HUES48 (cell line): Measurements from ENCODE around the gene LRRC45.

Experiments
- H3K27ac ChIP-seq: one replicate; pipeline ENCODE4 v1.7.0; 2013; ENCODE audit warnings: low read depth, low read length, inconsistent platforms
- H3K27me3 ChIP-seq: 2 replicates; pipeline ENCODE4 v1.6.1; 2013; ENCODE audit warnings: mild to moderate bottlenecking, low read length; ENCODE audit not compliant: control insufficient read depth, insufficient read depth
- H3K36me3 ChIP-seq: 2 replicates; pipeline ENCODE4 v1.6.1; 2013; ENCODE audit warnings: low read length; ENCODE audit not compliant: control insufficient read depth, insufficient read depth
- H3K4me1 ChIP-seq: 2 replicates; pipeline ENCODE4 v1.6.1; 2013; ENCODE audit warnings: mild to moderate bottlenecking, low read length; ENCODE audit not compliant: control insufficient read depth, insufficient read depth
- H3K4me3 ChIP-seq: 2 replicates; pipeline ENCODE4 v1.5.1; 2013; ENCODE audit warnings: mild to moderate bottlenecking, low read depth, low read length
- H3K9ac ChIP-seq: 2 replicates; pipeline ENCODE4 v1.6.1; 2013; ENCODE audit warnings: mild to moderate bottlenecking, low read depth, low read length, moderate library complexity
- H3K9me3 ChIP-seq: 2 replicates; pipeline ENCODE4 v1.6.1; 2013; ENCODE audit warnings: low read length; ENCODE audit not compliant: control insufficient read depth, insufficient read depth

The LRRC45 gene

GRCh38 chr17:81995463-81996231 lies 27.5 kb upstream of the LRRC45 start:
- Histone ChIP-seq H3K36me3 (peaks cover 4% of the 10 kb centered on the region; the same call in 1 of the 2 replicates), H3K4me3 (no peak overlapping the region), H3K9me3 (no peaks in the 10 kb centered on the region), H3K9ac (no peak overlapping the region), H3K27ac (no peak overlapping the region), H3K27me3 (no peaks in the 10 kb centered on the region), H3K4me1 (peaks cover 16% of the 10 kb centered on the region)

- Histone ChIP-seq H3K36me3 (peaks cover 4% of the 10 kb centered on the region; the same call in 1 of the 2 replicates), H3K27ac (no peak overlapping the region)
Measured at GRCh38 chr17:81996232-81996756, 26.8 kb upstream of the LRRC45 start.

GRCh38 chr17:81996757-81997441 lies 26.2 kb upstream of the LRRC45 start:
- no peaks in the 10 kb centered on the region for H3K9me3 ChIP-seq
- no peak overlapping the region for H3K27ac ChIP-seq
- no peaks in the 10 kb centered on the region for H3K27me3 ChIP-seq
- peaks cover 4% of the 10 kb centered on the region; the same call in 1 of the 2 replicates for H3K36me3 ChIP-seq
- no peak overlapping the region for H3K9ac ChIP-seq
- no peak overlapping the region for H3K4me3 ChIP-seq
- peaks cover 10% of the 10 kb centered on the region for H3K4me1 ChIP-seq

More at GRCh38 chr17:81996232-81996756, 26.8 kb upstream of the LRRC45 start:
- Histone ChIP-seq H3K27me3 (no peaks in the 10 kb centered on the region), H3K9ac (no peak overlapping the region), H3K4me3 (no peak overlapping the region), H3K4me1 (peaks cover 16% of the 10 kb centered on the region), H3K9me3 (no peaks in the 10 kb centered on the region)

- Histone ChIP-seq H3K9me3 (no peaks in the 10 kb centered on the region), H3K27ac (no peak overlapping the region), H3K36me3 (peaks cover 4% of the 10 kb centered on the region; the same call in 1 of the 2 replicates), H3K27me3 (no peaks in the 10 kb centered on the region), H3K9ac (no peak overlapping the region), H3K4me1 (no peaks in the 10 kb centered on the region; the same call in 1 of the 2 replicates), H3K4me3 (no peak overlapping the region)
Measured at GRCh38 chr17:81998212-81998611, 24.9 kb upstream of the LRRC45 start.

- H3K36me3 ChIP-seq = peaks cover 4% of the 10 kb centered on the region; the same call in 1 of the 2 replicates
- no peak overlapping the region for H3K9ac ChIP-seq
- no peak overlapping the region for H3K27ac ChIP-seq
- H3K4me1 ChIP-seq = no peaks in the 10 kb centered on the region
- H3K27me3 ChIP-seq = no peaks in the 10 kb centered on the region
- no peaks in the 10 kb centered on the region for H3K9me3 ChIP-seq
- no peak overlapping the region for H3K4me3 ChIP-seq
Measured at GRCh38 chr17:81998691-81999438, 24.2 kb upstream of the LRRC45 start.

- no peak overlapping the region for H3K9ac ChIP-seq
- no peak overlapping the region for H3K27ac ChIP-seq
- no peaks in the 10 kb centered on the region for H3K9me3 ChIP-seq
- H3K4me1 ChIP-seq = no peaks in the 10 kb centered on the region
- no peaks in the 10 kb centered on the region for H3K27me3 ChIP-seq
- H3K36me3 ChIP-seq = peaks cover 4% of the 10 kb centered on the region; the same call in 1 of the 2 replicates
- no peak overlapping the region for H3K4me3 ChIP-seq
Measured at GRCh38 chr17:81999587-81999975, 23.5 kb upstream of the LRRC45 start.

- Histone ChIP-seq H3K27me3 (no peaks in the 10 kb centered on the region), H3K9me3 (no peaks in the 10 kb centered on the region), H3K9ac (no peak overlapping the region), H3K4me3 (no peak overlapping the region), H3K27ac (no peak overlapping the region), H3K36me3 (peaks cover 4% of the 10 kb centered on the region; the same call in 1 of the 2 replicates), H3K4me1 (no peaks in the 10 kb centered on the region)
Measured at GRCh38 chr17:81999976-82000802, 22.9 kb upstream of the LRRC45 start.

- Histone ChIP-seq H3K36me3 (peaks cover 4% of the 10 kb centered on the region; the same call in 1 of the 2 replicates), H3K27ac (no peak overlapping the region), H3K9me3 (no peaks in the 10 kb centered on the region), H3K9ac (no peak overlapping the region), H3K4me1 (no peaks in the 10 kb centered on the region), H3K27me3 (no peaks in the 10 kb centered on the region), H3K4me3 (no peak overlapping the region)
Measured at GRCh38 chr17:82000803-82001570, 22.1 kb upstream of the LRRC45 start.

GRCh38 chr17:82001571-82002056 lies 21.5 kb upstream of the LRRC45 start:
- Histone ChIP-seq H3K9me3 (no peaks in the 10 kb centered on the region), H3K36me3 (peaks cover 4% of the 10 kb centered on the region; the same call in 1 of the 2 replicates), H3K27ac (no peak overlapping the region), H3K9ac (no peak overlapping the region), H3K27me3 (no peaks in the 10 kb centered on the region), H3K4me3 (no peak overlapping the region), H3K4me1 (no peaks in the 10 kb centered on the region)
